HEK293 (cell line): ENCODE data around the gene CENPX.

ENCODE experiments used
- CTCF ChIA-PET: fragments of 350-600 bp; formaldehyde crosslinking; extraction: SDS; loops from one replicate; lab custom pipeline; 2021; ENCODE audit warnings: antibody characterized with exemption; lab: Yijun Ruan, JAX
- POLR2A ChIA-PET: fragments of 300-600 bp; formaldehyde crosslinking; extraction: SDS; loops from one replicate; lab custom pipeline; 2020; ENCODE audit warnings: antibody characterized with exemption, inconsistent platforms; lab: Yijun Ruan, JAX
- H3K27ac ChIP-seq: fragments of 200-500 bp; sonication (Bioruptor generic); 2 replicates; pipeline ENCODE4 v1.5.1; 2014; ENCODE audit warnings: low read depth, low read length, control low read depth, inconsistent platforms; ENCODE audit errors: extremely low read depth
- H3K36me3 ChIP-seq, 2 experiments: fragments of 200-500 bp in 1 of 2; sonication (Bioruptor generic) in 1 of 2; 1 replicate in 1 of 2; 2 replicates in 1 of 2; pipeline ENCODE4 v1.5.1; 2014 to 2017; ENCODE audit warnings: inconsistent platforms in 2 of 2, low read length in 2 of 2; ENCODE audit not compliant: control insufficient read depth in 2 of 2, insufficient read depth in 1 of 2
- H3K4me1 ChIP-seq: fragments of 200-500 bp; sonication (Bioruptor generic); 2 replicates; pipeline ENCODE4 v1.5.1; 2014; ENCODE audit warnings: mild to moderate bottlenecking, low read length, inconsistent platforms; ENCODE audit not compliant: control insufficient read depth, insufficient read depth
- H3K4me3 ChIP-seq: 2 replicates; pipeline ENCODE4 v1.5.1; 2011; ENCODE audit warnings: low read depth, mild to moderate bottlenecking, control low read depth, low read length, moderate library complexity
- H3K9me3 ChIP-seq: fragments of 200-500 bp; sonication (Bioruptor generic); 2 replicates; pipeline ENCODE4 v1.5.1; 2014; ENCODE audit warnings: low read depth, low read length, inconsistent platforms; ENCODE audit not compliant: control insufficient read depth, insufficient read depth
- HIC1 ChIP-seq: fragments of 450-650 bp; formaldehyde crosslinking; IDR thresholded peaks from 2 replicates; pipeline ENCODE4 v1.5.1; 2016; ENCODE audit warnings: missing biosample characterization, missing genetic modification characterization
- HOXC10 ChIP-seq: sonication (generic); formaldehyde crosslinking; IDR thresholded peaks from 2 replicates; pipeline ENCODE4 v1.8.1; 2023; ENCODE audit warnings: mild to moderate bottlenecking, missing genetic modification reagents
- KLF10 ChIP-seq: fragments of 450-650 bp; IDR thresholded peaks from 2 replicates; pipeline ENCODE4 v1.5.1; 2018; ENCODE audit warnings: missing biosample characterization, mild to moderate bottlenecking, missing genetic modification characterization
- KLF17 ChIP-seq: fragments of 450-650 bp; formaldehyde crosslinking; IDR thresholded peaks from 2 replicates; pipeline ENCODE4 v1.5.1; 2016; ENCODE audit warnings: missing biosample characterization, missing genetic modification characterization
- ZBTB11 ChIP-seq: fragments of 450-650 bp; formaldehyde crosslinking; conservative IDR thresholded peaks from 2 replicates; pipeline ENCODE4 v1.5.1; 2016; ENCODE audit warnings: low read depth, missing biosample characterization, missing genetic modification characterization
- ZBTB49 ChIP-seq: fragments of 450-650 bp; formaldehyde crosslinking; IDR thresholded peaks from 2 replicates; pipeline ENCODE4 v1.5.1; 2016; ENCODE audit warnings: missing biosample characterization, missing genetic modification characterization, low read depth
- ZBTB8A ChIP-seq: fragments of 450-650 bp; formaldehyde crosslinking; IDR thresholded peaks from 2 replicates; pipeline ENCODE4 v1.5.1; 2016; ENCODE audit warnings: missing biosample characterization, missing genetic modification characterization
- ZEB2 ChIP-seq: fragments of 450-650 bp; formaldehyde crosslinking; IDR thresholded peaks from 2 replicates; pipeline ENCODE4 v1.5.1; 2016; ENCODE audit warnings: missing biosample characterization, missing genetic modification characterization
- ZFP69B ChIP-seq: fragments of 450-650 bp; formaldehyde crosslinking; IDR thresholded peaks from 2 replicates; pipeline ENCODE4 v1.5.1; 2016; ENCODE audit warnings: missing biosample characterization, missing genetic modification characterization
- ZNF184 ChIP-seq: fragments of 450-650 bp; IDR thresholded peaks from 2 replicates; pipeline ENCODE4 v1.5.1; 2018; ENCODE audit warnings: missing biosample characterization, mild to moderate bottlenecking, missing genetic modification characterization
- ZNF202 ChIP-seq: fragments of 450-650 bp; formaldehyde crosslinking; IDR thresholded peaks from 2 replicates; pipeline ENCODE4 v1.5.1; 2016; ENCODE audit warnings: missing biosample characterization, missing genetic modification characterization, borderline replicate concordance
- ZNF214 ChIP-seq: fragments of 450-650 bp; formaldehyde crosslinking; IDR thresholded peaks from 2 replicates; pipeline ENCODE4 v1.5.1; 2017; ENCODE audit warnings: missing biosample characterization, mild to moderate bottlenecking, missing genetic modification characterization, borderline replicate concordance
- ZNF221 ChIP-seq: fragments of 450-650 bp; formaldehyde crosslinking; IDR thresholded peaks from 2 replicates; pipeline ENCODE4 v1.5.1; 2017; ENCODE audit warnings: missing biosample characterization, missing genetic modification characterization, borderline replicate concordance
- ZNF24 ChIP-seq: fragments of 450-650 bp; formaldehyde crosslinking; IDR thresholded peaks from 2 replicates; pipeline ENCODE4 v1.5.1; 2016; ENCODE audit warnings: missing biosample characterization, missing genetic modification characterization
- ZNF394 ChIP-seq: fragments of 450-650 bp; formaldehyde crosslinking; IDR thresholded peaks from 2 replicates; pipeline ENCODE4 v1.5.1; 2016; ENCODE audit warnings: missing biosample characterization, missing genetic modification characterization, mild to moderate bottlenecking, moderate library complexity, borderline replicate concordance
- ZNF426 ChIP-seq: fragments of 450-650 bp; formaldehyde crosslinking; IDR thresholded peaks from 2 replicates; pipeline ENCODE4 v1.5.1; 2017; ENCODE audit warnings: missing biosample characterization, missing genetic modification characterization, mild to moderate bottlenecking, inconsistent platforms, moderate library complexity
- ZNF514 ChIP-seq: fragments of 450-650 bp; formaldehyde crosslinking; IDR thresholded peaks from 2 replicates; pipeline ENCODE4 v1.5.1; 2016; ENCODE audit warnings: missing biosample characterization, missing genetic modification characterization
- ZNF555 ChIP-seq: fragments of 450-650 bp; formaldehyde crosslinking; conservative IDR thresholded peaks from 2 replicates; pipeline ENCODE4 v1.5.1; 2017; ENCODE audit warnings: missing biosample characterization, mild to moderate bottlenecking, missing genetic modification characterization, inconsistent platforms
- ZNF596 ChIP-seq: fragments of 450-650 bp; IDR thresholded peaks from 2 replicates; pipeline ENCODE4 v1.5.0; 2018; ENCODE audit warnings: missing biosample characterization, mild to moderate bottlenecking, missing genetic modification characterization, moderate library complexity
- ZNF600 ChIP-seq: fragments of 450-650 bp; formaldehyde crosslinking; IDR thresholded peaks from 2 replicates; pipeline ENCODE4 v1.5.1; 2016; ENCODE audit warnings: missing biosample characterization, missing genetic modification characterization
- ZNF624 ChIP-seq: fragments of 450-650 bp; formaldehyde crosslinking; IDR thresholded peaks from 2 replicates; pipeline ENCODE4 v1.5.1; 2017; ENCODE audit warnings: missing biosample characterization, missing genetic modification characterization
- ZNF639 ChIP-seq: fragments of 450-650 bp; formaldehyde crosslinking; IDR thresholded peaks from 2 replicates; pipeline ENCODE4 v1.5.1; 2016; ENCODE audit warnings: missing biosample characterization, missing genetic modification characterization
- ZNF785 ChIP-seq: fragments of 450-650 bp; formaldehyde crosslinking; IDR thresholded peaks from 2 replicates; pipeline ENCODE4 v1.5.1; 2016; ENCODE audit warnings: missing biosample characterization, missing genetic modification characterization

CENPX gene

GRCh38 chr17:82033359-82034085 is 10.8 kb upstream of the CENPX start (continued):
- peak; percentile 50; the same call in 1 of the 2 replicates for TF ChIP-seq KLF17 (tag by site-specific recombination)

- Histone ChIP-seq H3K4me1 (peaks cover 10% of the 10 kb centered on the region), H3K36me3 (peaks cover 0 to 65% of the 10 kb centered on the region in 2 experiments; a peak in 1 of 3 replicates)
- TF ChIP-seq ZNF202 (tag by site-specific recombination), result no peak
- TF ChIP-seq ZNF24 (tag by site-specific recombination), result no peak
- TF ChIP-seq ZNF184, result no peak
- TF ChIP-seq ZFP69B, result peak; percentile 73
- TF ChIP-seq ZBTB11 (tag by site-specific recombination), result no peak
- peak; percentile 43; the same call in 1 of the 2 replicates for TF ChIP-seq ZEB2 (tag by site-specific recombination)
- peak; percentile 72; the same call in 1 of the 2 replicates for TF ChIP-seq KLF10 (tag by site-specific recombination)
- TF ChIP-seq HOXC10 (CRISPR knock-in tag), result no peak
- no peak for TF ChIP-seq ZNF555 (tag by site-specific recombination)
- no peak for TF ChIP-seq ZNF639 (tag by site-specific recombination)
- no peak for TF ChIP-seq ZNF426 (tag by site-specific recombination)
- no peak for TF ChIP-seq ZNF596 (tag by site-specific recombination)
- TF ChIP-seq ZNF600 (tag by site-specific recombination), result no peak
- TF ChIP-seq ZNF221, result no peak
- TF ChIP-seq ZBTB8A (tag by site-specific recombination), result peak; percentile 96
- no peak for TF ChIP-seq ZNF394 (tag by site-specific recombination)
- TF ChIP-seq ZBTB49 (tag by site-specific recombination), result no peak
- no peak for TF ChIP-seq ZNF785 (tag by site-specific recombination)
- no peak for TF ChIP-seq ZNF214
- TF ChIP-seq ZNF624, result no peak
- TF ChIP-seq ZNF514 (tag by site-specific recombination), result no peak
- 0 out of 2 replicates have a peak, but pooled peaks have one; percentile 16 for TF ChIP-seq HIC1 (tag by site-specific recombination)
These were observed 9.4 kb upstream of the CENPX start for GRCh38 chr17:82031885-82032627.

More at GRCh38 chr17:82031885-82032627, 9.4 kb upstream of the CENPX start:
- ChIA-PET POLR2A (interaction anchor here (0.8 to 6.0 kb wide), 6 partner anchors 11 to 72 kb away, joined by 3 to 56 read pairs (median 19); partner anchors contain the start of genes CENPX, GPS1, LRRC45 and RFNG), CTCF (interaction anchor here (3.6 kb wide), 1 partner anchor 11 kb away, joined by 32 read pairs; the partner anchor contains the start of genes CENPX and LRRC45)
- Histone ChIP-seq H3K9me3 (no peaks in the 10 kb centered on the region), H3K27ac (peak overlapping the region; percentile 84), H3K4me3 (peak overlapping the region; percentile 37)
